IMR-90 (cell line): ENCODE measurements around the gene GLP2R. TPM values are rescaled to one million over a fixed set of nuclear protein-coding genes. Genes with fewer than 3 reads are reported as not detected.

Experiments
- ATAC-seq: fragments of 200-7000 bp; cut with Tn5 transposase; 2 replicates; pipeline ENCODE4 v1.9.1; 2020; ENCODE audit warnings: low read depth, mild to moderate bottlenecking, moderate library complexity
- BruUV-seq: library from RNA; stranded (reverse); fragments of 400-500 nt; replicated peaks from 2 replicates; lab custom pipeline; 2021; lab: Mats Ljungman, UMichigan
- CTCF ChIA-PET: fragments of 300-600 bp; formaldehyde crosslinking; extraction: SDS; loops from one replicate; lab custom pipeline; 2021; ENCODE audit warnings: antibody characterized with exemption; lab: Yijun Ruan, JAX
- POLR2A ChIA-PET: fragments of 300-600 bp; sonication (Branson Sonifier 250); formaldehyde crosslinking; loops from one replicate; lab custom pipeline; 2022; ENCODE audit warnings: antibody characterized with exemption; ENCODE audit not compliant: unreplicated experiment; lab: Charles Lee
- DNase-seq: peaks from one replicate; pipeline ENCODE4 v3.0.0; 2013
- H2AFZ ChIP-seq: replicated peaks from 2 replicates; pipeline ENCODE3; 2013; ENCODE audit warnings: low read length, mild to moderate bottlenecking; ENCODE audit not compliant: poor library complexity
- H2AK5ac ChIP-seq: 2 replicates; pipeline ENCODE4 v1.6.1; 2013; ENCODE audit warnings: low read depth, low read length, inconsistent platforms
- H2AK9ac ChIP-seq: replicated peaks from 2 replicates; pipeline ENCODE3; 2013; ENCODE audit warnings: mild to moderate bottlenecking, low read depth, low read length, moderate library complexity; ENCODE audit not compliant: poor library complexity
- H2BK120ac ChIP-seq: 2 replicates; pipeline ENCODE4 v1.6.1; 2013; ENCODE audit warnings: low read depth, low read length, inconsistent platforms
- H2BK15ac ChIP-seq: 3 replicates; pipeline ENCODE4 v1.6.1; 2013; ENCODE audit warnings: low read depth, low read length, inconsistent platforms
- H2BK20ac ChIP-seq: 2 replicates; pipeline ENCODE4 v1.6.1; 2013; ENCODE audit warnings: low read depth, mild to moderate bottlenecking, inconsistent platforms, low read length, moderate library complexity
- H2BK5ac ChIP-seq: 2 replicates; pipeline ENCODE4 v1.6.1; 2013; ENCODE audit warnings: mild to moderate bottlenecking, low read depth, low read length, inconsistent platforms; ENCODE audit not compliant: poor library complexity, severe bottlenecking
- H3K14ac ChIP-seq: replicated peaks from 2 replicates; pipeline ENCODE4 v1.6.1; 2013; ENCODE audit warnings: low read depth, low read length, inconsistent platforms
- H3K18ac ChIP-seq: 2 replicates; pipeline ENCODE4 v1.6.1; 2013; ENCODE audit warnings: low read depth, low read length, control low read depth
- H3K23ac ChIP-seq: 2 replicates; pipeline ENCODE4 v1.6.1; 2013; ENCODE audit warnings: low read depth, low read length, inconsistent platforms
- H3K27ac ChIP-seq: 2 replicates; pipeline ENCODE4 v1.5.1; 2013; ENCODE audit warnings: mild to moderate bottlenecking, control low read depth, low read length; ENCODE audit not compliant: insufficient read depth
- H3K27me3 ChIP-seq: 2 replicates; pipeline ENCODE4 v1.6.1; 2013; ENCODE audit warnings: low read length; ENCODE audit not compliant: control insufficient read depth, insufficient read depth
- H3K36me3 ChIP-seq: 2 replicates; pipeline ENCODE4 v1.6.1; 2013; ENCODE audit warnings: low read length, mixed read lengths; ENCODE audit not compliant: control insufficient read depth, insufficient read depth
- H3K4ac ChIP-seq: 2 replicates; pipeline ENCODE4 v1.6.1; 2013; ENCODE audit warnings: low read depth, low read length, inconsistent platforms
- H3K4me1 ChIP-seq: 2 replicates; pipeline ENCODE4 v1.6.1; 2013; ENCODE audit warnings: low read length, mixed read lengths; ENCODE audit not compliant: control insufficient read depth, insufficient read depth
- H3K4me2 ChIP-seq: 2 replicates; pipeline ENCODE4 v1.6.1; 2013; ENCODE audit warnings: low read depth, mild to moderate bottlenecking, control low read depth, low read length, moderate library complexity
- H3K4me3 ChIP-seq: 2 replicates; pipeline ENCODE4 v1.5.1; 2013; ENCODE audit warnings: low read depth, mild to moderate bottlenecking, control low read depth, low read length, moderate library complexity; ENCODE audit not compliant: insufficient read depth
- H3K56ac ChIP-seq: 2 replicates; pipeline ENCODE4 v1.6.1; 2013; ENCODE audit warnings: low read length, inconsistent platforms; ENCODE audit not compliant: insufficient read depth; ENCODE audit errors: extremely low read depth
- H3K79me1 ChIP-seq, 2 experiments: 2 replicates each; pipeline ENCODE4 v1.6.1; 2013; ENCODE audit warnings: low read length in 2 of 2, inconsistent platforms in 1 of 2, low read depth in 1 of 2
- H3K9ac ChIP-seq: 2 replicates; pipeline ENCODE4 v1.6.1; 2013; ENCODE audit warnings: low read depth, low read length, control low read depth
- H3K9me1 ChIP-seq: 2 replicates; pipeline ENCODE4 v1.6.1; 2013; ENCODE audit warnings: low read length, inconsistent platforms; ENCODE audit not compliant: insufficient read depth
- H3K9me3 ChIP-seq: 2 replicates; pipeline ENCODE4 v1.6.1; 2013; ENCODE audit warnings: low read length; ENCODE audit not compliant: control insufficient read depth, insufficient read depth
- H4K20me1 ChIP-seq: 2 replicates; pipeline ENCODE4 v1.6.1; 2013; ENCODE audit warnings: low read length, inconsistent platforms; ENCODE audit not compliant: insufficient read depth
- H4K5ac ChIP-seq: 2 replicates; pipeline ENCODE4 v1.6.1; 2013; ENCODE audit warnings: mild to moderate bottlenecking, low read depth, low read length, control low read depth
- H4K8ac ChIP-seq, 2 experiments: 2 replicates each; pipeline ENCODE4 v1.6.1; 2013; ENCODE audit warnings: low read depth in 2 of 2, low read length in 2 of 2, control low read depth in 1 of 2, inconsistent platforms in 1 of 2
- H4K91ac ChIP-seq: 2 replicates; pipeline ENCODE4 v1.6.1; 2013; ENCODE audit warnings: low read depth, low read length, inconsistent platforms; ENCODE audit not compliant: insufficient read depth
- BHLHE40 ChIP-seq: fragments of 150-350 bp; IDR thresholded peaks from 2 replicates; pipeline ENCODE4 v1.6.1; 2016; ENCODE audit warnings: mild to moderate bottlenecking, low read depth, low read length
- CEBPB ChIP-seq: IDR thresholded peaks from 2 replicates; pipeline ENCODE4 v1.6.1; 2012; ENCODE audit warnings: low read depth, low read length, improper control_type of control experiment
- CHD1 ChIP-seq: IDR thresholded peaks from 2 replicates; pipeline ENCODE4 v1.6.1; 2012; ENCODE audit warnings: low read depth, low read length, improper control_type of control experiment
- FOS ChIP-seq: fragments of 150-350 bp; IDR thresholded peaks from 2 replicates; pipeline ENCODE4 v1.6.1; 2016; ENCODE audit warnings: low read depth, low read length
- MAFK ChIP-seq: IDR thresholded peaks from 2 replicates; pipeline ENCODE4 v1.6.1; 2012; ENCODE audit warnings: low read depth, low read length, improper control_type of control experiment
- MAZ ChIP-seq: IDR thresholded peaks from 2 replicates; pipeline ENCODE4 v1.6.1; 2012; ENCODE audit warnings: low read depth, mild to moderate bottlenecking, low read length, improper control_type of control experiment, moderate library complexity, borderline replicate concordance
- MXI1 ChIP-seq: IDR thresholded peaks from 2 replicates; pipeline ENCODE4 v1.6.1; 2012; ENCODE audit warnings: low read depth, mild to moderate bottlenecking, low read length, moderate library complexity, borderline replicate concordance
- NFE2L2 ChIP-seq: fragments of 150-350 bp; IDR thresholded peaks from 2 replicates; pipeline ENCODE4 v1.6.1; 2016; ENCODE audit warnings: low read depth, mild to moderate bottlenecking, low read length
- POLR2A ChIP-seq: IDR thresholded peaks from 2 replicates; pipeline ENCODE4 v1.6.1; 2012; ENCODE audit warnings: mild to moderate bottlenecking, low read depth, low read length
- RAD21 ChIP-seq: IDR thresholded peaks from 2 replicates; pipeline ENCODE4 v1.6.1; 2012; ENCODE audit warnings: low read length, improper control_type of control experiment
- RCOR1 ChIP-seq: IDR thresholded peaks from 2 replicates; pipeline ENCODE4 v1.6.1; 2012; ENCODE audit warnings: mild to moderate bottlenecking, low read length, improper control_type of control experiment; ENCODE audit not compliant: insufficient replicate concordance
- RFX5 ChIP-seq: IDR thresholded peaks from 2 replicates; pipeline ENCODE4 v1.8.0; 2012; ENCODE audit warnings: low read depth, mild to moderate bottlenecking, low read length, moderate library complexity
- SMC3 ChIP-seq: fragments of 150-350 bp; IDR thresholded peaks from 2 replicates; pipeline ENCODE4 v1.6.1; 2016; ENCODE audit warnings: low read depth, mild to moderate bottlenecking, antibody characterized with exemption, low read length, moderate library complexity
- WGBS, 2 experiments: methylation state at CpG; one replicate each; pipeline versions ENCODE4 v1.1.5 to v1.1.7; 2013; ENCODE audit warnings: missing lambda C conversion rate in 2 of 2; ENCODE audit not compliant: insufficient read length in 1 of 2; ENCODE audit errors: extremely low coverage in 2 of 2; 5-methylcytosine and 5-hydroxymethylcytosine counted together
- dilution Hi-C: fragments of 300-500 bp; cut with HindIII; formaldehyde crosslinking; loops from one replicate; pipeline ENCODE4 v1.14.3; 2018; ENCODE audit warnings: low sequenced_read_pairs; ENCODE audit not compliant: unreplicated experiment
- in situ Hi-C: fragments of 300-500 bp; cut with MboI; formaldehyde crosslinking; loops from 3 replicates; pipeline ENCODE4 v1.14.3; 2019; ENCODE audit warnings: low sequenced_read_pairs, inconsistent platforms, mixed read lengths
- intact Hi-C: fragments of 100-400 bp; cut with micrococcal nuclease; formaldehyde crosslinking; loops from 2 replicates; pipeline ENCODE4 v1.10.0; 2022
- polyA plus RNA-seq, 3 experiments: library from polyadenylated mRNA; depleted of rRNA; stranded (reverse); fragments of >200 nt; gene quantifications; 2 replicates each; pipeline ENCODE4 v1.2.3, GENCODE V29; 2012; ENCODE audit warnings: low replicate concordance in 1 of 3
- total RNA-seq: library from RNA; depleted of rRNA; stranded (reverse); fragments of >200 nt; gene quantifications from 2 replicates; pipeline ENCODE4 v1.2.3, GENCODE V29; 2012
- TF ChIP-seq, protein P1 (sequence below): fragments of 150-350 bp; IDR thresholded peaks from 2 replicates; pipeline ENCODE4 v1.6.1; 2016; ENCODE audit warnings: low read depth, mild to moderate bottlenecking, low read length, moderate library complexity, borderline replicate concordance
- TF ChIP-seq, protein P2 (sequence below): conservative IDR thresholded peaks from 2 replicates; pipeline ENCODE4 v1.5.1; 2012; ENCODE audit warnings: mild to moderate bottlenecking, low read depth, low read length, improper control_type of control experiment
- TF ChIP-seq, protein P3 (sequence below): fragments of 150-350 bp; IDR thresholded peaks from 2 replicates; pipeline ENCODE4 v1.6.1; 2017; ENCODE audit warnings: mild to moderate bottlenecking, antibody characterized with exemption, low read length, low read depth

The GLP2R gene
- total and polyA plus RNA-seq, 2 of the 4 experiments (the other 2 are of a cell fraction), result 0.07 TPM; not detected in 1

DNA sequence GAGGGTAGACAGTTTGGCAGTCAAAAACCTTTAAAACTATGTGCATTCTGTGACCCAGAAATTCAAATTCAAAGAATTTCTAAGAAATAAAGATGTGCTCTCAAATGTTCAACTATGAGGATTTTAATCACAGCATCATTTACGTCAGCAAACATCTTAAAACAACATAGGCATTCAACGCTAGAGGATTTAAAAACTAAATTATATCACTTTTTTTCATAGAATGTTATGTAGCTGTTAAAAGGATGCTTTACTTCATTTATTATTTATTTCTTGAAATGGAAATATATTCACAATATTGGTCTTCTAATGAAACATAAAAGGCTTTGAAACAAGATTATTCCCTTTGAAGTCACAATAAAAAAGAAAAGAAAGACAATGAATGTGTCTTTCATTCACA, 3.6 kb downstream of the GLP2R start:
- Histone ChIP-seq H3K9ac (no peak overlapping the region), H3K4me3 (no peak overlapping the region), H2BK15ac (no peak overlapping the region), H3K36me3 (no peaks in the 10 kb centered on the region), H3K9me1 (no peaks in the 10 kb centered on the region), H4K20me1 (no peaks in the 10 kb centered on the region), H3K23ac (no peak overlapping the region), H3K4ac (no peak overlapping the region), H3K27me3 (no peaks in the 10 kb centered on the region), H4K91ac (no peak overlapping the region), H4K8ac (no peak overlapping the region), H2BK5ac (no peak overlapping the region), H3K18ac (no peak overlapping the region), H2AK5ac (no peak overlapping the region), H4K5ac (no peak overlapping the region), H3K14ac (no peak overlapping the region), H2AK9ac (no peak overlapping the region), H3K56ac (no peak overlapping the region), H3K4me2 (no peak overlapping the region), H3K79me1 (no peaks in the 10 kb centered on the region), H2BK120ac (no peak overlapping the region), H2AFZ (no peak overlapping the region), H3K4me1 (peaks cover 3% of the 10 kb centered on the region; the same call in 1 of the 2 replicates), H3K27ac (no peak overlapping the region), H3K9me3 (no peaks in the 10 kb centered on the region), H2BK20ac (no peak overlapping the region)
- ChIA-PET POLR2A (no interaction called here), CTCF (interaction anchor here (0.5 kb wide), 1 partner anchor 10 kb away, joined by 4 read pairs; no protein-coding TSS in a partner anchor)
- WGBS, 2 experiments, result no CpG with 5 or more reads among the region's 2 CpGs
- TF ChIP-seq RFX5 (no peak), RCOR1 (no peak), MXI1 (no peak), BHLHE40 (no peak), NFE2L2 (no peak), POLR2A (no peak), CEBPB (no peak), FOS (no peak), MAFK (no peak), SMC3 (no peak), CHD1 (no peak), RAD21 (no peak), MAZ (no peak)
- TF ChIP-seq, protein P1, sequence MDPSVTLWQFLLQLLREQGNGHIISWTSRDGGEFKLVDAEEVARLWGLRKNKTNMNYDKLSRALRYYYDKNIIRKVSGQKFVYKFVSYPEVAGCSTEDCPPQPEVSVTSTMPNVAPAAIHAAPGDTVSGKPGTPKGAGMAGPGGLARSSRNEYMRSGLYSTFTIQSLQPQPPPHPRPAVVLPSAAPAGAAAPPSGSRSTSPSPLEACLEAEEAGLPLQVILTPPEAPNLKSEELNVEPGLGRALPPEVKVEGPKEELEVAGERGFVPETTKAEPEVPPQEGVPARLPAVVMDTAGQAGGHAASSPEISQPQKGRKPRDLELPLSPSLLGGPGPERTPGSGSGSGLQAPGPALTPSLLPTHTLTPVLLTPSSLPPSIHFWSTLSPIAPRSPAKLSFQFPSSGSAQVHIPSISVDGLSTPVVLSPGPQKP, result no peak
- TF ChIP-seq, protein P2, sequence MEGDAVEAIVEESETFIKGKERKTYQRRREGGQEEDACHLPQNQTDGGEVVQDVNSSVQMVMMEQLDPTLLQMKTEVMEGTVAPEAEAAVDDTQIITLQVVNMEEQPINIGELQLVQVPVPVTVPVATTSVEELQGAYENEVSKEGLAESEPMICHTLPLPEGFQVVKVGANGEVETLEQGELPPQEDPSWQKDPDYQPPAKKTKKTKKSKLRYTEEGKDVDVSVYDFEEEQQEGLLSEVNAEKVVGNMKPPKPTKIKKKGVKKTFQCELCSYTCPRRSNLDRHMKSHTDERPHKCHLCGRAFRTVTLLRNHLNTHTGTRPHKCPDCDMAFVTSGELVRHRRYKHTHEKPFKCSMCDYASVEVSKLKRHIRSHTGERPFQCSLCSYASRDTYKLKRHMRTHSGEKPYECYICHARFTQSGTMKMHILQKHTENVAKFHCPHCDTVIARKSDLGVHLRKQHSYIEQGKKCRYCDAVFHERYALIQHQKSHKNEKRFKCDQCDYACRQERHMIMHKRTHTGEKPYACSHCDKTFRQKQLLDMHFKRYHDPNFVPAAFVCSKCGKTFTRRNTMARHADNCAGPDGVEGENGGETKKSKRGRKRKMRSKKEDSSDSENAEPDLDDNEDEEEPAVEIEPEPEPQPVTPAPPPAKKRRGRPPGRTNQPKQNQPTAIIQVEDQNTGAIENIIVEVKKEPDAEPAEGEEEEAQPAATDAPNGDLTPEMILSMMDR, result no peak
- TF ChIP-seq, protein P3, sequence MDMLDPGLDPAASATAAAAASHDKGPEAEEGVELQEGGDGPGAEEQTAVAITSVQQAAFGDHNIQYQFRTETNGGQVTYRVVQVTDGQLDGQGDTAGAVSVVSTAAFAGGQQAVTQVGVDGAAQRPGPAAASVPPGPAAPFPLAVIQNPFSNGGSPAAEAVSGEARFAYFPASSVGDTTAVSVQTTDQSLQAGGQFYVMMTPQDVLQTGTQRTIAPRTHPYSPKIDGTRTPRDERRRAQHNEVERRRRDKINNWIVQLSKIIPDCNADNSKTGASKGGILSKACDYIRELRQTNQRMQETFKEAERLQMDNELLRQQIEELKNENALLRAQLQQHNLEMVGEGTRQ, result no peak
- in situ Hi-C loops, result no loop called here
- no peak for ATAC-seq
- dilution Hi-C loops, result no loop called here
- intact Hi-C loops, result no loop called here
- BruUV-seq, result no TSS peak
- no peak for DNase-seq
